H1 (cell line): ENCODE results near the gene TEX44. TPM values are rescaled to one million over a fixed set of nuclear protein-coding genes. Genes with fewer than 3 reads are reported as not detected.

Experiments
- ATF2 ChIP-seq: IDR thresholded peaks from 2 replicates; pipeline ENCODE4 v1.6.1; 2012; ENCODE audit warnings: low read length, inconsistent platforms
- HDAC6 ChIP-seq: IDR thresholded peaks from one replicate; pipeline ENCODE4 v1.7.1; 2012; ENCODE audit warnings: low read depth, mild to moderate bottlenecking, inconsistent platforms, low read length, moderate library complexity
- polyA plus RNA-seq, 7 experiments: library from polyadenylated mRNA; depleted of rRNA in 3 of 7; stranded (reverse) in 5 of 7; unstranded in 2 of 7; fragments of >200 nt in 5 of 7; fragments of 200-250 nt in 2 of 7; gene quantifications; 1 replicate in 5 of 7; 2 replicates in 1 of 7; 4 replicates in 1 of 7; pipeline versions ENCODE4 v1.2.1 to v1.2.3, GENCODE V29; 2011 to 2013; ENCODE audit warnings: missing spikeins in 2 of 7, mixed read lengths in 2 of 7
- total RNA-seq: library from RNA; stranded (reverse); fragmentation: NEBNext Ultra II Directional; extraction: Animal tissue kit (Norgen Biotek cat#: 25700); gene quantifications from 2 replicates; pipeline ENCODE4 v1.2.1, GENCODE V29; 2021

Gene TEX44
- total and polyA plus RNA-seq, 2 of the 8 experiments (the other 6 are each of a cell fraction or from before 2014, with no cell fraction given), result not detected

- TF ChIP-seq ATF2 (no peak), HDAC6 (no peak)
Measured at GRCh38 chr2:231626449-231626848, 33.8 kb downstream of the TEX44 start (continued).
